NCI-H2227 (cell line): ENCODE measurements around the gene TFIP11.

Experiments
- DNase-seq: peaks from one replicate; lab custom pipeline; 2025; ENCODE audit not compliant: unreplicated experiment; lab: John Stamatoyannopoulos, UW

Gene TFIP11

DNA sequence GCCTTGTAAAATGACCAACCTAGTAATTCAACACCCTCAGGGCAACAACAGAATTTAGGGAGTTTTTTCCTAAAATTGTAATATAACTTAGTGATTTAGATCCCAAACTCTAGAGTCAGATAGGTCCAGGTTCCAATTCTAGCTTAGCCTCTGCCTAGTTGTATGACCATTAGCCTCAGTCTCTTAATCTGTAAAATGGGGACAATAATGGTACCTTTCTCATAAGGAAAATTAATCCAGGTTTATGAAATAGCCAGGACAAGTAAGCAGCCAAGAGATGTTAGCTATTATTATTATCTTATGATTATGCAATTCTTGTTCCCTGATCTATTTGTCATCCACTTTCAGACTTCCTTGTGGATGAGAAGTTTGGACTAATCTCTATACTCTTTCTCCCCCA, 4.1 kb downstream of the TFIP11 start:
- DNase-seq, result no peak

DNA sequence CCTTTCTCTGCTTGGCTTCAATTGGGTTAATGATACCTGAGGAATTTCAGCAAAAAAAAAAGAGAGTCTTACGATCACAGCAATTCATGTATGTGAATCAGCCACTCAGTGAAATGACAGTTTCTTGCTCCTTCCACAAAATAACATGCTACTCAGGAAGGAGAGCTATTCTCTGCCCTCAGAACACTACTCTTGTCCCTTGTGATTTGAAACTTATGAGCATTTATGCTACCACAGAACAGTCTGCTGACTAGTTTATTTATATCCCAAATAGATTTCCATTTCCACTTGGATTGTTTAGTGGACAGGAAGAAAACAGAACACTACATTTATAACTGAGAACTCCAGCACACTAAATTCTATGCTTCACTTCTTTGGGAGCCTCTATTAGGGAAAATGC, 8.5 kb downstream of the TFIP11 start:
- no peak for DNase-seq

GRCh38 chr22:26502688-26503561, 9.3 kb downstream of the TFIP11 start:
- peak; percentile 39 for DNase-seq

GRCh38 chr22:26501996-26502395, 10.3 kb downstream of the TFIP11 start:
- DNase-seq, result no peak

DNA sequence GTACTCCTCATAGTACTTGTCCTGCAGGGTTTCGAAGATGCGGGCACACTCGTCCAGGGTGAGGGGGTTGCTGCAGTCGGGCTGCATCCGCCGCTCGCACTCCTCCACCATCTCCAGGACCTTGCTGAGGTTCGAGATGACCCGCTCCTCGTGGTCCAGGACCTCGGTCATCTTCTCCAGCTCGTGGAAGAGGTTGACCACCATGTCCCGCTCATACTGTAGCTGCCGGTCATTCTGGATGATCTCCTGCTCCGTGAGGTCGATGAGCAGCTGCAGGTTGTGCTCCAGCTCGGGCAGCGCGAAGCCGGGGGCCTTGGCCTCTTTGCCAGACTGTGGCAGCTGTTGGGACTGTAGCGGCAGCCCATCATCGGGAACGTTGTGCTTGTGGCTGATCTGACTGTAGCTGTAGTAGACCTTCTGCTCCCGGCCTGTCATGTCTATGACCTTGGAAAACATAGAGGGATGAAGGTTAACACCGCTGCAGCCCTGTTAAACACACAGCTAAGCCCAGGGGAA, 13.0 kb downstream of the TFIP11 start:
- DNase-seq, result no peak

- DNase-seq, result no peak
These were observed 15.8 kb downstream of the TFIP11 start for GRCh38 chr22:26496456-26496855.

- peak; percentile 12 for DNase-seq
These were observed 17.8 kb downstream of the TFIP11 start for GRCh38 chr22:26494506-26494905.

GRCh38 chr22:26492220-26492619, 20.1 kb downstream of the TFIP11 start:
- no peak for DNase-seq

GRCh38 chr22:26489447-26490036, 22.7 kb downstream of the TFIP11 start:
- no peak for DNase-seq

DNA sequence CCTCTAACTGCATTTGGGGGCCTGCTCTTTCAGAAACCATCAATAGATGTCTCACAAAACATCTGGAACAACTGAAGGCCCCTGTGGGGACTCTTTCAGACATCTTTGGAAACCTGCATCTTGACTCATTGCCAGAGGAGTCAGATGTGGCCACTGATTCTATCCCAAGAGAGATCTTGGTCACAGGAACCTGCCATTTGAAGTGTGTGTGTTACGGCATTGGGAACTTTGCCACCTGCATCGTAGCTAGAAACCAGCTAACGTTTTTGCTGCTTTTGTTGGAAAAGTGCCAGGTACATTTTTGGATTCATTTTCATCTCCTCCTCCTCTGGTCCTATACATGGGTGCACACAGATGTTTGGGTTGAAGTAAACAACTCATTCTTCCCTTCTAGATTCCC, 24.3 kb downstream of the TFIP11 start:
- no peak for DNase-seq

DNA sequence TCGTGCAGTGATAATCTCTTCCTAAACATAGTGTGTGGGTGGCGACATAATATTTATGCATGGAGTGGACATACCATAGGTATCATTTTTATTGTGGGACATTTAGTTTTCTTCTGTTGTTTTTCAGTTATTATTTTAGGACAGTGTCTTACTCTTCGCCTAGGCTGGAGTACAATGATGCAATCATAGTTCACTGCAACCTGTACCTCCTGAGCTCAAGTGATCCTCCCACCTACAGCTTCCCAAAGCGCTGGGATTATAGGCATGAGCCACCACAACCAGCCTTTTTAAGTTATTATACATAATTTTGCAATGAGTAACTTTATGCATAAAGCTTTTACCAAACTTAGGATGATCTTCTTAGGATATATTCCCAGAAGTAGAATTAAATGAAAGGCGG, 25.9 kb downstream of the TFIP11 start:
- DNase-seq, result no peak

DNA sequence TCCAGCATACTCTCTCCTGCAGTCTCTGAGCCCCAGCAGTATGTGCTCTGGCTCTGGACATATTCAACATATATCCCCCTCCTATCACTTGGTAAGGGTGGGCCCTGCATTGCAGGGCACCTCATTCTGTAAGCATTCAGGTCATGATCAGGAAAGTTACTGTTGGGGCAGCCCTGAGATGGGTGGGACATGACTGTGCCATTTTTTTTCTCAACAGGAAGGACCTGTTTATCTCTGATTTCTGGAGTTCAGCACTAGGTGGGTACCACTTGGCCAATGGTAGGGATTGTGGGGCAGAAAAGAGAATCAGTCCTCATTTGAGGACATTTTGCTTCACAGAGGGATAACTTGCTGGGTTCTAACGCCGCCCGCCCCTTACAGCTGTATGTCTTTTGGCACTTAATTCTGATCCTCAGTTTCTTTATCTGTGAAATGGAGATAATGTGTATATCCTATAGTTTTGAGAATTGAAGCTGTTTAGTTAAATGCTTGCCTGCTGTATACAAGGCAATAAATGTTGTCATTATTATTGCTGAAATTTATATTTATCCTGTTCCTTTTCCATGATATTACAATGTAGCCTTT, 26.4 kb downstream of the TFIP11 start:
- no peak for DNase-seq

DNA sequence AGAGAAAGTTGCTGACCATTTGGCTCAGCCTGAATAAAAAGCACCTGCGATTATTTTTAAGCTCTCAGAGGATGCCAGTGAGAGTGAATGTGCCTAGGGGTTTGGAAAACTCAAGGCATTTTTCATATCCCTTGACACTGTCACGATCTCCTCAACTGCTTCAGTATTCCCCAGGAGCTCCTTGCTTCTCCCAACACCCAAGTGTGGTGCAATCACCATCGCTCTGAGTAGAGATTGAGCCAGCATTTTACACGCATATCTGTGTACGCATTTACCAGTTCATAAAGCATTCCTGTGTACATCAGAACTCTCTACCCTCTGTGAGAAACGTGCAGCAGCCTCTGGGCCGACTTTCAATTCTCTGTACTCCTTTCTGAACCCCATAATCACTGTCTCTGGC, 27.3 kb downstream of the TFIP11 start:
- no peak for DNase-seq

DNA sequence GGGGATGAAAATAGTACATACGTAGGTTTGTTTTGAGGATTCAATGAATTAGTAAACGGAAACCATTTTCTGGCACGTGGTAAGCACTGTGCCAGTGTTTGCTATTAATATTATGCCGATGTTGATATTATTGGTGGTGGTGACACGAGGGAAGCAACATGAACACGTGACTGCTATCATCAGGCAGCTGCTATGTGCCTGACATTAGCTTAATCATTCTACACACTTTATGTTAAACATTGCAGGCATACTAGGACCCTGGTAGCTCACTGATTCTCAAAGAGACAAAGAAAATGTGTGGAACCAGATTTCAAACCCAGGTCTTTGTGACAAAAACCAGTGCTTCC, 27.9 kb downstream of the TFIP11 start:
- no peak for DNase-seq

- DNase-seq, result peak; percentile 94
These were observed 28.6 kb downstream of the TFIP11 start, which contains the start of the genes HPS4 and SRRD for GRCh38 chr22:26483439-26484359. Gene HPS4, minus strand, starts transcription at chr22:26483783. Its CDS starts 2,021 bp downstream, at chr22:26481762. Gene SRRD, plus strand, starts transcription at chr22:26483877. Its CDS starts 14 bp downstream, at chr22:26483891.

- DNase-seq, result no peak
These were observed 29.2 kb downstream of the TFIP11 start for GRCh38 chr22:26483043-26483438.

GRCh38 chr22:26482161-26482560, 30.1 kb downstream of the TFIP11 start:
- DNase-seq, result no peak

DNA sequence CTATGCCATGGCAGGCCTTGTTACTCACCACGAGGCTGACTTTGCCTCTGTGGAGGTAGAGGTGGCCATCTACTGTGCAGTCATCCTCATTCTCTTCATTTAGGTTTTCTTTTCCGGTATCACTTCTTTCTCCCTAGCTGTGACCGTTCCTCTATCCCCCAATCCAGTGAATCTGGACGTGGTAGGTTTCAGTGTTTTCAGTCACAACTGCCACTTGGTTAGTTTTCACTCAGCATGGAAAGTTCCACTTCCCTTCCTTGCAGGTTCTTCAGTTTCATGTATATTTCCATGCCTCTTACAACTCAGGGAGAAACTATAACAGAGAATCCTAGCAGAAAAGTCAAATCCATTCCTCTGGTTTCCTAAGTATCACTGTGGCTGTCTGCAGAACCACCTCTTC, 30.6 kb downstream of the TFIP11 start:
- no peak for DNase-seq

DNA sequence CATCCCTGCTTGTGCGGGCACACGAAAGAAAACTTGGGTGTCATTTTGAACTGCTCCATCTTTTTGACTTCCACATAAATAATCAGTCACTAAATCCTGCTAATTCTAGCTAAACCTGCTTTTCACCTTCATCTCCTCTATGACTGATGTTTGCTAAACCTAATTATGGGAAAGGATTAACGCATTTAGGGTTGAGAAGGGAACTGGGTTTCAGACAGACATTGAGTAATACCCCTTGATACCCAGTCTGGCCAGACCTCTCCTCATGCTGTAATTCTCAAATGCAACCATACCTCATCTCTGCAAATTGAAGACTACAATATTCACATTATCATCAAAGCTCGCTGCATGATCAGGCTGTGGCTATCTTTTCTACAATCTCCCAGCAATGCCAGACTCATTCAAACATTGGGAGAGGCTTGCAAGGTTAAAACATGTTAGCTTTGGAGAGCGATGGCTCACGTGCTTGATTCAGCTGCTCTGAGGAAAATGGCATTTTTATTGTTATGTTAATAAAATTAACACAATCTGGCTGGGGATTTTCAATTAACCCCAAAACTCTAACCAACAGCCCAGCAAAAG, 31.1 kb downstream of the TFIP11 start:
- no peak for DNase-seq

- DNase-seq, result no peak
These were observed 31.7 kb downstream of the TFIP11 start for GRCh38 chr22:26480611-26480932.
